GM23338 (cell line): Measurements from ENCODE around the gene DHRS7B.

Experiments used
- CREB1 ChIP-seq: fragments of 250-450 bp; sonication (Bioruptor Pico); IDR thresholded peaks from 2 replicates; pipeline ENCODE4 v1.5.0; 2020; ENCODE audit warnings: low read depth, mild to moderate bottlenecking, moderate library complexity
- POLR2AphosphoS5 ChIP-seq: IDR thresholded peaks from 2 replicates; pipeline ENCODE4 v1.6.1; 2016; ENCODE audit warnings: antibody characterized with exemption, low read depth
- ZNF114 ChIP-seq: fragments of 250-450 bp; sonication (Bioruptor Pico); IDR thresholded peaks from 2 replicates; pipeline ENCODE4 v1.5.0; 2020; ENCODE audit warnings: mild to moderate bottlenecking, moderate library complexity
- TF ChIP-seq, protein P1 (sequence below), 2 experiments: fragments of 200-600 bp in 1 of 2; sonication (generic) in 1 of 2; conservative IDR thresholded peaks; 2 replicates each; pipeline versions ENCODE4 v1.5.1 to v1.6.1; 2016 to 2017; ENCODE audit warnings: antibody characterized with exemption in 2 of 2, low read depth in 2 of 2, mild to moderate bottlenecking in 2 of 2, moderate library complexity in 1 of 2

DNA sequence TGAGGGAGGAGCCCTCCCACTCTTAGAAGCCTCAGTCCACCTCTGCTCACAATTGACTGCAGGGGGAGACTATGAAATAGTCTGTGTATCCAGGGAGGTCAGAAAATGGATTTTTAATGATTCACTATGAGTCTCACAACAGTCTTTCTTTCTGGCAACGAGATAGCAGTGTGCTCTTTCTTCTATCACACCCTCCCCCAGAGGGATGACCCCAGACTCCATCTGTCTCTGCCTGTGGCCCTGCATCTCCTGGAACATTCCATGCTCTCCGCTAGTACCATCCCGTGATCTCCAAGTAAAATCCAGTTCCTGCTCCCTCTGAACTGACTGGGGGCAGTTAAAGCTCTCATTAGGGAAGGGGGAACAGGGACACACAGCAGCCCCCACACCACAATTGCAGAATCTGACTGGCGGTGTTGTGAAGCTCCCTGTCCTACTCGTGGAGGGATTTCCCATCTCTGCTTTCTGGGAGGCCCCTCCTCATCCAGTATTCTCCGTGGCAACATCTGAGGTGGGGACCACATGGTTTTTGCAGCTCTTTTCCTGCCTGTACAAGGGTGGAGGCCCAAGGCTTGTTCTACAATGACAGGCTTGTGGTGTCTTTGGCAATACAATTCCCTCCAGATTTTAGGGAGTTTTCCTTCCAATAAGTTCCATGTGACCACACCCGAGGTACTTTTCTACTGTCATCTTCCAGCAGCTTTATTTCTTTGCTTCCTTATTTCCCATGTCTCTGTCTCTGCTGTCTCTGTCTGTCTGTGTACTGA, 107.0 kb downstream of the DHRS7B start:
- TF ChIP-seq, protein P1, sequence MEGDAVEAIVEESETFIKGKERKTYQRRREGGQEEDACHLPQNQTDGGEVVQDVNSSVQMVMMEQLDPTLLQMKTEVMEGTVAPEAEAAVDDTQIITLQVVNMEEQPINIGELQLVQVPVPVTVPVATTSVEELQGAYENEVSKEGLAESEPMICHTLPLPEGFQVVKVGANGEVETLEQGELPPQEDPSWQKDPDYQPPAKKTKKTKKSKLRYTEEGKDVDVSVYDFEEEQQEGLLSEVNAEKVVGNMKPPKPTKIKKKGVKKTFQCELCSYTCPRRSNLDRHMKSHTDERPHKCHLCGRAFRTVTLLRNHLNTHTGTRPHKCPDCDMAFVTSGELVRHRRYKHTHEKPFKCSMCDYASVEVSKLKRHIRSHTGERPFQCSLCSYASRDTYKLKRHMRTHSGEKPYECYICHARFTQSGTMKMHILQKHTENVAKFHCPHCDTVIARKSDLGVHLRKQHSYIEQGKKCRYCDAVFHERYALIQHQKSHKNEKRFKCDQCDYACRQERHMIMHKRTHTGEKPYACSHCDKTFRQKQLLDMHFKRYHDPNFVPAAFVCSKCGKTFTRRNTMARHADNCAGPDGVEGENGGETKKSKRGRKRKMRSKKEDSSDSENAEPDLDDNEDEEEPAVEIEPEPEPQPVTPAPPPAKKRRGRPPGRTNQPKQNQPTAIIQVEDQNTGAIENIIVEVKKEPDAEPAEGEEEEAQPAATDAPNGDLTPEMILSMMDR (conservative IDR thresholded peaks at IDR 0.05; ENCODE audit: low read depth in 2 of 2) = 0 out of 4 replicates have a peak, but pooled peaks of 1 of the 2 experiments have one; percentile 5
- TF ChIP-seq POLR2AphosphoS5 = no peak
- TF ChIP-seq ZNF114 (CRISPR knock-in tag) = no peak
- no peak for TF ChIP-seq CREB1
